ENCODE data around the gene NTRK3.

DNA sequence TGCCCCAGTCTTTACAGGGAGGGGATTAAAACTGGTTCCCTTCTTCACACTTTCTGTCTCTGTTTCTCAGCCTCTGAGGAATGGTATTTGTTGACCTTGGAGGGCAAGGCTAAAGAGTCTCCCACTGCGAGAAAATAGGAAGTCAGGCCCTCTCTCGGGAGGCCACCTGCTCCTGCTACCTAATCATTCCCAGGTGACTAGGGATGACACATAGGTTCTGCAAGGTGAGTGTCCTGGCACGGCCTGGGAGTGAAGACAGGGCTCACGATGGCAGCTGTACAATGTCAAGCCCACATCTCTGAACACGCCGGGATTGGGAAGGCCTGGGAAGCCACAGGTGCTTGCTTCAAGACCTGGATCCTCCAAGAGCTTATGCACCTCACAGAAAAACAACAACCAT is 314.2 kb downstream of the NTRK3 start:
- TF ChIP-seq POU6F1 (CRISPR knock-in tag; IDR thresholded peaks at IDR 0.05; ENCODE audit: borderline replicate concordance, low read depth) = no peak
- no peak for TF ChIP-seq GLIS3 (CRISPR knock-in tag; IDR thresholded peaks at IDR 0.05)
- TF ChIP-seq ISL1 (CRISPR knock-in tag; IDR thresholded peaks at IDR 0.05) = no peak
- TF ChIP-seq ARNTL (CRISPR knock-in tag; IDR thresholded peaks at IDR 0.05; ENCODE audit: borderline replicate concordance, low read depth) = no peak
- no peak for TF ChIP-seq PATZ1 (CRISPR knock-in tag; IDR thresholded peaks at IDR 0.05; ENCODE audit: borderline replicate concordance)
- TF ChIP-seq BACH2 (CRISPR knock-in tag; IDR thresholded peaks at IDR 0.05; ENCODE audit: borderline replicate concordance) = no peak
- TF ChIP-seq CSRNP3 (CRISPR knock-in tag; IDR thresholded peaks at IDR 0.05) = no peak
- TF ChIP-seq TCF4 (CRISPR knock-in tag; IDR thresholded peaks at IDR 0.05; ENCODE audit: borderline replicate concordance) = no peak
- TF ChIP-seq ZFP3 (CRISPR knock-in tag; IDR thresholded peaks at IDR 0.05) = no peak
- no peak for TF ChIP-seq CSDC2 (CRISPR knock-in tag; IDR thresholded peaks at IDR 0.05)
- no peak for TF ChIP-seq ZFP30 (CRISPR knock-in tag; IDR thresholded peaks at IDR 0.05)
- no peak for TF ChIP-seq ZC3H10 (CRISPR knock-in tag; IDR thresholded peaks at IDR 0.05)

Data from SK-N-SH treated with all-trans-retinoic acid at 6 μM for 48 hours (cell line).